Kidney (tissue), 14 donors: ENCODE data around the gene ERGIC3. TPM values are rescaled to one million over a fixed set of nuclear protein-coding genes. Genes with fewer than 3 reads are reported as not detected.

ENCODE experiments used
- DNase-seq, 5 donors: peaks; one replicate each; pipeline ENCODE4 v3.0.0-alpha.2; 2013 to 2020
- FAIRE-seq: peaks from 2 replicates; lab custom pipeline; 2012; peaks lifted over from hg19 to GRCh38; lab: Jason Lieb, UNC
- H3K27ac ChIP-seq, 2 donors: one replicate each; pipeline ENCODE4 v1.7.0; 2013; ENCODE audit warnings: low read depth in 2 of 2, low read length in 2 of 2, inconsistent platforms in 1 of 2
- H3K27me3 ChIP-seq: one replicate; pipeline ENCODE4 v1.7.1; 2013; ENCODE audit warnings: low read length, inconsistent platforms; ENCODE audit not compliant: control insufficient read depth, insufficient read depth
- H3K36me3 ChIP-seq, 3 donors: one replicate each; pipeline versions ENCODE4 v1.7.0 to v1.7.1; 2013; ENCODE audit warnings: low read length in 3 of 3, control low read depth in 1 of 3, inconsistent platforms in 1 of 3; ENCODE audit not compliant: insufficient read depth in 3 of 3, control insufficient read depth in 2 of 3
- H3K4me1 ChIP-seq, 3 donors: one replicate each; pipeline versions ENCODE4 v1.7.0 to v1.7.1; 2013; ENCODE audit warnings: low read length in 3 of 3, inconsistent platforms in 1 of 3, low read depth in 1 of 3; ENCODE audit not compliant: control insufficient read depth in 2 of 3, insufficient read depth in 2 of 3
- H3K4me3 ChIP-seq, 3 donors: one replicate each; pipeline versions ENCODE4 v1.7.0 to v1.8.1; 2013; ENCODE audit warnings: low read length in 3 of 3, control low read depth in 1 of 3, inconsistent platforms in 1 of 3
- H3K9ac ChIP-seq, 3 donors: one replicate each; pipeline versions ENCODE4 v1.7.0 to v1.7.1; 2013; ENCODE audit warnings: low read length in 3 of 3, control low read depth in 1 of 3, inconsistent platforms in 1 of 3
- H3K9me3 ChIP-seq, 3 donors: one replicate each; pipeline versions ENCODE4 v1.7.0 to v1.7.1; 2013; ENCODE audit warnings: low read length in 3 of 3, control low read depth in 1 of 3, inconsistent platforms in 1 of 3; ENCODE audit not compliant: control insufficient read depth in 2 of 3, insufficient read depth in 1 of 3
- intact Hi-C: fragments of 100-400 bp; cut with DNase I; formaldehyde crosslinking; loops from one replicate; pipeline ENCODE4 v1.11.1; 2022
- polyA plus RNA-seq: library from polyadenylated mRNA; stranded (reverse); fragments of 350-450 nt; fragmentation: Illumina TruSeq; extraction: RNeasy Lipid Tissue Mini Kit (QIAGEN cat#74804); gene quantifications from one replicate; pipeline ENCODE4 v1.2.3, GENCODE V29; 2014; ENCODE audit warnings: low read depth, low replicate concordance; ENCODE audit not compliant: insufficient read depth
- total RNA-seq: library from RNA; stranded (reverse); fragmentation: NEBNext Ultra II Directional; extraction: Animal tissue kit (Norgen Biotek cat#: 25700); gene quantifications from one replicate; pipeline ENCODE4 v1.2.1, GENCODE V29; 2021
- TF ChIP-seq, protein P1 (sequence below): IDR thresholded peaks from 3 replicates; pipeline ENCODE4 v1.5.1; 2012; ENCODE audit warnings: mild to moderate bottlenecking, moderate library complexity, borderline replicate concordance; ENCODE audit not compliant: insufficient read depth; ENCODE audit errors: extremely low read depth
- donor health status: control.
- donor health status: control.
- donor health status: control.
- donor health status: control.
- donor health status: control.
- donor health status: DM: yes; HTN: yes; CAD: no.
- donor health status: Normal renal cell carcinoma (clear cell type).

ERGIC3 gene
- total and polyA plus RNA-seq, 2 donors from 2014 or later = 230 to 371 TPM

DNA sequence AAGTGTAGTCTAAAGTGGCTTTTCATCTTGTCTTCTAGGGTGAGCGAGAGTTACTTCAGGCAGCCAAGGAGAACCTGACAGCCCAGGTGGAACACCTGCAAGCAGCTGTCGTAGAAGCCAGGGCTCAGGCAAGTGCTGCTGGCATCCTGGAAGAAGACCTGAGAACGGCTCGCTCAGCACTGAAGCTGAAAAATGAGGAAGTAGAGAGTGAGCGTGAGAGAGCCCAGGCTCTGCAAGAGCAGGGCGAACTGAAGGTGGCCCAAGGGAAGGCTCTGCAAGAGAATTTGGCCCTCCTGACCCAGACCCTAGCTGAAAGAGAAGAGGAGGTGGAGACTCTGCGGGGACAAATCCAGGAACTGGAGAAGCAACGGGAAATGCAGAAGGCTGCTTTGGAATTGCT, 39.5 kb upstream of the ERGIC3 start:
- no peak overlapping the region for H3K9ac ChIP-seq
- no peak overlapping the region for H3K27ac ChIP-seq
- intact Hi-C loops = no loop called here
- H3K36me3 ChIP-seq = peaks cover 3 to 20% (median 15%) of the 10 kb centered on the region in 3 donors
- H3K4me1 ChIP-seq = no peaks in the 10 kb centered on the region
- TF ChIP-seq, protein P1, sequence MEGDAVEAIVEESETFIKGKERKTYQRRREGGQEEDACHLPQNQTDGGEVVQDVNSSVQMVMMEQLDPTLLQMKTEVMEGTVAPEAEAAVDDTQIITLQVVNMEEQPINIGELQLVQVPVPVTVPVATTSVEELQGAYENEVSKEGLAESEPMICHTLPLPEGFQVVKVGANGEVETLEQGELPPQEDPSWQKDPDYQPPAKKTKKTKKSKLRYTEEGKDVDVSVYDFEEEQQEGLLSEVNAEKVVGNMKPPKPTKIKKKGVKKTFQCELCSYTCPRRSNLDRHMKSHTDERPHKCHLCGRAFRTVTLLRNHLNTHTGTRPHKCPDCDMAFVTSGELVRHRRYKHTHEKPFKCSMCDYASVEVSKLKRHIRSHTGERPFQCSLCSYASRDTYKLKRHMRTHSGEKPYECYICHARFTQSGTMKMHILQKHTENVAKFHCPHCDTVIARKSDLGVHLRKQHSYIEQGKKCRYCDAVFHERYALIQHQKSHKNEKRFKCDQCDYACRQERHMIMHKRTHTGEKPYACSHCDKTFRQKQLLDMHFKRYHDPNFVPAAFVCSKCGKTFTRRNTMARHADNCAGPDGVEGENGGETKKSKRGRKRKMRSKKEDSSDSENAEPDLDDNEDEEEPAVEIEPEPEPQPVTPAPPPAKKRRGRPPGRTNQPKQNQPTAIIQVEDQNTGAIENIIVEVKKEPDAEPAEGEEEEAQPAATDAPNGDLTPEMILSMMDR = no peak
- no peaks in the 10 kb centered on the region for H3K27me3 ChIP-seq
- DNase-seq (no peak), FAIRE-seq (no peak)
- no peak overlapping the region for H3K4me3 ChIP-seq
- H3K9me3 ChIP-seq = no peaks in the 10 kb centered on the region

GRCh38 chr20:35503281-35503680, 38.6 kb upstream of the ERGIC3 start:
- DNase-seq (no peak), FAIRE-seq (no peak)
- intact Hi-C loops = no loop called here
- Histone ChIP-seq H3K9me3 (no peaks in the 10 kb centered on the region), H3K27ac (no peak overlapping the region), H3K36me3 (peaks cover 3 to 20% (median 9%) of the 10 kb centered on the region in 3 donors), H3K4me3 (no peak overlapping the region), H3K27me3 (no peaks in the 10 kb centered on the region), H3K4me1 (no peaks in the 10 kb centered on the region), H3K9ac (no peak overlapping the region)
- TF ChIP-seq, protein P1 = no peak

DNA sequence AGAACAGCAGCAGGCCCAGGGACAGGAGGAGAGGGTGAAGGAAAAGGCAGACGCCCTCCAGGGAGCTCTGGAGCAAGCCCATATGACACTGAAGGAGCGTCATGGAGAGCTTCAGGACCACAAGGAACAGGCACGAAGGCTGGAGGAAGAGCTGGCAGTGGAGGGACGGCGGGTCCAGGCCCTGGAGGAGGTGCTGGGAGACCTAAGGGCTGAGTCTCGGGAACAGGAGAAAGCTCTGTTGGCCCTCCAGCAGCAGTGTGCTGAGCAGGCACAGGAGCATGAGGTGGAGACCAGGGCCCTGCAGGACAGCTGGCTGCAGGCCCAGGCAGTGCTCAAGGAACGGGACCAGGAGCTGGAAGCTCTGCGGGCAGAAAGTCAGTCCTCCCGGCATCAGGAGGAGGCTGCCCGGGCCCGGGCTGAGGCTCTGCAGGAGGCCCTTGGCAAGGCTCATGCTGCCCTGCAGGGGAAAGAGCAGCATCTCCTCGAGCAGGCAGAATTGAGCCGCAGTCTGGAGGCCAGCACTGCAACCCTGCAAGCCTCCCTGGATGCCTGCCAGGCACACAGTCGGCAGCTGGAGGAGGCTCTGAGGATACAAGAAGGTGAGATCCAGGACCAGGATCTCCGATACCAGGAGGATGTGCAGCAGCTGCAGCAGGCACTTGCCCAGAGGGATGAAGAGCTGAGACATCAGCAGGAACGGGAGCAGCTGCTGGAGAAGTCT, 37.9 kb upstream of the ERGIC3 start:
- peaks cover 3 to 20% (median 9%) of the 10 kb centered on the region in 3 donors for H3K36me3 ChIP-seq
- FAIRE-seq = no peak

More for the DNA sequence above, 37.9 kb upstream of the ERGIC3 start:
- intact Hi-C loops = no loop called here
- no peaks in the 10 kb centered on the region for H3K4me1 ChIP-seq
- H3K9me3 ChIP-seq = no peaks in the 10 kb centered on the region
- TF ChIP-seq, protein P1 = no peak
- H3K9ac ChIP-seq = no peak overlapping the region
- H3K4me3 ChIP-seq = no peak overlapping the region
- H3K27me3 ChIP-seq = no peaks in the 10 kb centered on the region
- no peak overlapping the region for H3K27ac ChIP-seq
- no peak for DNase-seq
